A673 (cell line): ENCODE results near the gene LPXN. TPM values are rescaled to one million over a fixed set of nuclear protein-coding genes. Genes with fewer than 3 reads are reported as not detected.

Source experiments
- BruUV-seq: library from RNA; stranded (reverse); fragments of 400-500 nt; replicated peaks from 2 replicates; lab custom pipeline; 2021; lab: Mats Ljungman, UMichigan
- CTCF ChIA-PET: fragments of 300-600 bp; sonication (Branson Sonifier 250); formaldehyde crosslinking; loops from one replicate; lab custom pipeline; 2022; ENCODE audit warnings: antibody characterized with exemption; lab: Charles Lee
- POLR2A ChIA-PET: fragments of 300-600 bp; sonication (Branson Sonifier 250); formaldehyde crosslinking; loops from one replicate; lab custom pipeline; 2022; ENCODE audit warnings: antibody characterized with exemption; ENCODE audit not compliant: low non-redundant PET; lab: Charles Lee
- DNase-seq: peaks from one replicate; pipeline ENCODE4 v3.0.0-alpha.2; 2015; ENCODE audit warnings: low spot score
- H3K27ac ChIP-seq: fragments of 200-600 bp; sonication (generic); 2 replicates; pipeline ENCODE4 v1.5.1; 2016; ENCODE audit warnings: mixed run types, low read depth, mild to moderate bottlenecking, mixed read lengths, antibody characterized with exemption, low read length; ENCODE audit not compliant: poor library complexity, severe bottlenecking
- H3K27me3 ChIP-seq: fragments of 200-600 bp; sonication (generic); replicated peaks from 2 replicates; pipeline ENCODE4 v1.6.1; 2017; ENCODE audit warnings: mixed run types, low read depth, mild to moderate bottlenecking, mixed read lengths, antibody characterized with exemption, low read length; ENCODE audit not compliant: insufficient read depth, poor library complexity
- H3K36me3 ChIP-seq: fragments of 200-600 bp; sonication (generic); 2 replicates; pipeline ENCODE4 v1.6.1; 2016; ENCODE audit warnings: mixed run types, mild to moderate bottlenecking, mixed read lengths, antibody characterized with exemption, low read length; ENCODE audit not compliant: insufficient read depth, poor library complexity, severe bottlenecking
- H3K4me1 ChIP-seq: fragments of 200-600 bp; sonication (generic); 2 replicates; pipeline ENCODE4 v1.6.1; 2017; ENCODE audit warnings: mixed run types, mild to moderate bottlenecking, mixed read lengths, antibody characterized with exemption, low read length; ENCODE audit not compliant: insufficient read depth, poor library complexity, severe bottlenecking
- H3K4me3 ChIP-seq: fragments of 200-600 bp; sonication (generic); 2 replicates; pipeline ENCODE4 v1.5.1; 2016; ENCODE audit warnings: low read depth, mixed run types, mild to moderate bottlenecking, mixed read lengths, low read length; ENCODE audit not compliant: poor library complexity, severe bottlenecking
- H3K9me3 ChIP-seq: fragments of 200-600 bp; sonication (generic); 2 replicates; pipeline ENCODE4 v1.6.1; 2016; ENCODE audit warnings: mixed run types, low read depth, mild to moderate bottlenecking, mixed read lengths, antibody characterized with exemption, low read length; ENCODE audit not compliant: poor library complexity, severe bottlenecking
- EZH2 ChIP-seq: fragments of 200-600 bp; sonication (generic); IDR thresholded peaks from 2 replicates; pipeline ENCODE4 v1.6.1; 2017; ENCODE audit warnings: borderline replicate concordance, low read depth, mild to moderate bottlenecking, mixed read lengths, antibody characterized with exemption, low read length; ENCODE audit not compliant: poor library complexity, severe bottlenecking
- intact Hi-C: fragments of 100-400 bp; cut with micrococcal nuclease; formaldehyde crosslinking; loops from one replicate; pipeline ENCODE4 v1.10.0; 2022; ENCODE audit not compliant: unreplicated experiment
- total RNA-seq: library from RNA; stranded (reverse); gene quantifications from 2 replicates; pipeline ENCODE4 v1.2.3, GENCODE V29; 2021
- TF ChIP-seq, protein P1 (sequence below): fragments of 300-800, 200-600 bp; sonication (generic); conservative IDR thresholded peaks from 2 replicates; pipeline ENCODE4 v1.5.1; 2017; ENCODE audit warnings: low read depth, mild to moderate bottlenecking, antibody characterized with exemption, low read length, moderate library complexity, mixed read lengths

Gene LPXN
- total RNA-seq, 1 experiment from 2014 or later, result 3.3 TPM

- no peak for DNase-seq
- Histone ChIP-seq H3K27ac (peak overlapping the region; percentile 3), H3K4me1 (peaks cover 13% of the 10 kb centered on the region), H3K36me3 (peaks cover 22% of the 10 kb centered on the region), H3K4me3 (no peak overlapping the region), H3K9me3 (no peaks in the 10 kb centered on the region), H3K27me3 (no peaks in the 10 kb centered on the region)
- POLR2A ChIA-PET, result no interaction called here
- TF ChIP-seq, protein P1, sequence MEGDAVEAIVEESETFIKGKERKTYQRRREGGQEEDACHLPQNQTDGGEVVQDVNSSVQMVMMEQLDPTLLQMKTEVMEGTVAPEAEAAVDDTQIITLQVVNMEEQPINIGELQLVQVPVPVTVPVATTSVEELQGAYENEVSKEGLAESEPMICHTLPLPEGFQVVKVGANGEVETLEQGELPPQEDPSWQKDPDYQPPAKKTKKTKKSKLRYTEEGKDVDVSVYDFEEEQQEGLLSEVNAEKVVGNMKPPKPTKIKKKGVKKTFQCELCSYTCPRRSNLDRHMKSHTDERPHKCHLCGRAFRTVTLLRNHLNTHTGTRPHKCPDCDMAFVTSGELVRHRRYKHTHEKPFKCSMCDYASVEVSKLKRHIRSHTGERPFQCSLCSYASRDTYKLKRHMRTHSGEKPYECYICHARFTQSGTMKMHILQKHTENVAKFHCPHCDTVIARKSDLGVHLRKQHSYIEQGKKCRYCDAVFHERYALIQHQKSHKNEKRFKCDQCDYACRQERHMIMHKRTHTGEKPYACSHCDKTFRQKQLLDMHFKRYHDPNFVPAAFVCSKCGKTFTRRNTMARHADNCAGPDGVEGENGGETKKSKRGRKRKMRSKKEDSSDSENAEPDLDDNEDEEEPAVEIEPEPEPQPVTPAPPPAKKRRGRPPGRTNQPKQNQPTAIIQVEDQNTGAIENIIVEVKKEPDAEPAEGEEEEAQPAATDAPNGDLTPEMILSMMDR, result no peak
- TF ChIP-seq EZH2, result no peak
- intact Hi-C loops, result loop anchor here (5.0 kb wide), 1 partner anchor 35 kb away; no protein-coding TSS in a partner anchor
- CTCF ChIA-PET, result no interaction called here
- no TSS peak for BruUV-seq
Measured at GRCh38 chr11:58582437-58582836, 6.8 kb upstream of the LPXN start.

DNA sequence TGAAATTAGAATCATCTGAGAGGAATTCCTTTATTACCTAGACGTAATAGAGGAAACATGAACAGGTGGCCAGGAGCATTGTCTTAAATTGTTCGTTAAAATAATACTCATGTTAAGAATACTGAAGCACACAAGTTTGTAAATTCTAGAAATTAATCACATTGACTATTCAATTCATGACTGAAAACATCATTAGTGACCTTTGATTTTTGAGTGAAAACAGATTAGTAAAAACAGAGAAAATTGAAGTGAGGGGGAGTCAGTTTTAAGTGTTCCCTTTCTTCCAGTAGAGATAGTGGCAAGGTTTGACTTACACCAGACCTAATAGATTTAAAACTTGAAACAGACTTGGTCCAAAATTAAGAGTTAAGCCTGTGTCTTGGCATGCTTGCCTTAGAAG is 4.7 kb upstream of the LPXN start:
- Histone ChIP-seq H3K27ac (peak overlapping the region; percentile 100), H3K4me3 (peak overlapping the region; percentile 67), H3K36me3 (peaks cover 11% of the 10 kb centered on the region), H3K4me1 (peaks cover 22% of the 10 kb centered on the region), H3K27me3 (no peaks in the 10 kb centered on the region), H3K9me3 (no peaks in the 10 kb centered on the region)
- no peak for TF ChIP-seq EZH2
- TF ChIP-seq, protein P1, result no peak
- DNase-seq, result no peak
- POLR2A ChIA-PET, result no interaction called here
- intact Hi-C loops, result loop anchor here (5.0 kb wide), 1 partner anchor 37 kb away; no protein-coding TSS in a partner anchor
- CTCF ChIA-PET, result no interaction called here
- BruUV-seq, result TSS peak; percentile 44

DNA sequence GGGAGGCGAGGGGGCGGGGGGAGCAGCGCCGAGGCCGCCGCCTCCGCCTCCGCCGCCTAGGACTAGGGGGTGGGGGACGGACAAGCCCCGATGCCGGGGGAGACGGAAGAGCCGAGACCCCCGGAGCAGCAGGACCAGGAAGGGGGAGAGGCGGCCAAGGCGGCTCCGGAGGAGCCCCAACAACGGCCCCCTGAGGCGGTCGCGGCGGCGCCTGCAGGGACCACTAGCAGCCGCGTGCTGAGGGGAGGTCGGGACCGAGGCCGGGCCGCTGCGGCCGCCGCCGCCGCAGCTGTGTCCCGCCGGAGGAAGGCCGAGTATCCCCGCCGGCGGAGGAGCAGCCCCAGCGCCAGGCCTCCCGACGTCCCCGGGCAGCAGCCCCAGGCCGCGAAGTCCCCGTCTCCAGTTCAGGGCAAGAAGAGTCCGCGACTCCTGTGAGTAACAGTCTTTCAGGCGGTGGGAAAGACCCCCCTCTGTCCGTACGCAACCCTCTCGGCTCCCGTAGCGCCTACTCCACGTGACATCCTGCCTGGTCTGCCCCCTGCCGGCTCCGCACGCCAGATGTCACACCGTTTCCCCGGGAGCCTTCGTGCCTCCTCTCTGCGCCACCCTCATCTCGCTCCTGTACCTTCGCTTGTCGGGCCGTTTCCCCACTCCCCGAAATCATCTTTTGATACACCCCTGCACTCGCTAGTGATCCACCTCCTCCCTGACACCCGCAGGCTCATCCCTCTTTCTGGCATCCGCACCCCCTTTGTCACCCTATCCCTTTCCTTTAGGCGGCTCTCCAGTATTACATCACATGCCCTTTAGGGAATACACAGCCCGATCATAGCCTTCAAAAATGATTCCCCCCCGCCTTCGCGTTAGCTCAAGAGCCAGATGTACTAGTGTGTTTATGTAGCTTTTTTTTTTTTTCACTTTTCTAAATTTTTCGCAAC is 3.8 kb upstream of the LPXN start:
- H3K9me3 ChIP-seq, result no peaks in the 10 kb centered on the region
- peaks cover 5% of the 10 kb centered on the region for H3K36me3 ChIP-seq
- ChIA-PET CTCF (no interaction called here), POLR2A (no interaction called here)
- H3K4me3 ChIP-seq, result peak overlapping the region; percentile 67
- TF ChIP-seq, protein P1, result peak; percentile 78
- no peak for TF ChIP-seq EZH2
- peak; percentile 97 for DNase-seq
- peaks cover 22% of the 10 kb centered on the region for H3K4me1 ChIP-seq
- no TSS peak for BruUV-seq
- H3K27ac ChIP-seq, result peak overlapping the region; percentile 100
- H3K27me3 ChIP-seq, result no peaks in the 10 kb centered on the region
- intact Hi-C loops, result loop anchor here (5.0 to 10.0 kb wide), 6 partner anchors 38 to 1255 kb away; partner anchors contain the start of genes TNKS1BP1 and YPEL4
